GM19238 (cell line): ENCODE data around the gene PRSS50.
"Not testable (repeated sequence)": the region's sequence is repeated elsewhere in the genome, so short reads cannot be mapped to it uniquely, and the experiment has no call there.

Experiments used
- DNase-seq: peaks from one replicate; pipeline ENCODE4 v3.0.0; 2011; ENCODE audit warnings: low spot score; ENCODE audit not compliant: insufficient read length

The PRSS50 gene, protein sequence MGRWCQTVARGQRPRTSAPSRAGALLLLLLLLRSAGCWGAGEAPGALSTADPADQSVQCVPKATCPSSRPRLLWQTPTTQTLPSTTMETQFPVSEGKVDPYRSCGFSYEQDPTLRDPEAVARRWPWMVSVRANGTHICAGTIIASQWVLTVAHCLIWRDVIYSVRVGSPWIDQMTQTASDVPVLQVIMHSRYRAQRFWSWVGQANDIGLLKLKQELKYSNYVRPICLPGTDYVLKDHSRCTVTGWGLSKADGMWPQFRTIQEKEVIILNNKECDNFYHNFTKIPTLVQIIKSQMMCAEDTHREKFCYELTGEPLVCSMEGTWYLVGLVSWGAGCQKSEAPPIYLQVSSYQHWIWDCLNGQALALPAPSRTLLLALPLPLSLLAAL

DNA sequence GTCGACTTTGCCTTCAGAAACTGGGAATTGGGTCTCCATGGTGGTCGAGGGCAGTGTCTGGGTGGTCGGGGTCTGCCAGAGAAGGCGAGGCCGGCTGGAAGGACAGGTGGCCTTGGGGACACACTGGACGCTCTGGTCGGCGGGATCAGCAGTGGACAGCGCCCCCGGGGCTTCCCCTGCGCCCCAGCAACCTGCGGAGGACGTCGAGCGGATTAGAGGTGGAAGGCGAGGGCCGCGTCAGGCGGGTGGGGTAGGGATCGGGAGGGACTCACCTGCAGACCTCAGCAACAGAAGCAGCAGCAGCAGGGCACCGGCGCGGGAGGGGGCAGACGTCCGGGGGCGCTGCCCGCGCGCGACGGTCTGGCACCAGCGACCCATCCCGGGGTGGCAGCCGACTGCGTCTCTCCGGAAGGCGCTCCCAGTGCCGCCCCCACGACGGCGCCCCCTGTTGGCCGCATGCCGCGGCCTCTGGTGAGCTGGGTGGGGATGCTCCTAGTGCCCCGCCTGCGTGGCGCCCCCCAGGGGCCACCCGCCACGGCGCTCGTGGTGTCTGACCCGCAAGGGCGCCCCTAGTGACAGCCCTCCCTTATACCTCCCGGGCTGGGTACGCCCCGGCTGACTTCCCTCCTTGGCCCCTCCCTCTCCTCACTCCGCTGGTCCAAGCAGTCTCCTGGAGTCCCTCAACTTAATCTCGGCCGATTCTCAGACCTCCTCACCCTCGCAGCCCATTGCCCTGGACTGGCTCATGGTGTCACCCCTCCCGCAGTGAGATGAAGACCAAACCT lies at the start of gene PRSS50:
PRSS50 (minus strand) TSS at position 423 of the 785 bp plus-strand sequence; CDS start at position 378, 45 bp downstream.
- DNase-seq = no peak

- no peak for DNase-seq
Measured at GRCh38 chr3:46764206-46764605, 46.5 kb upstream of the PRSS50 start.

GRCh38 chr3:46763178-46763577 lies 45.5 kb upstream of the PRSS50 start:
- DNase-seq = no peak

DNA sequence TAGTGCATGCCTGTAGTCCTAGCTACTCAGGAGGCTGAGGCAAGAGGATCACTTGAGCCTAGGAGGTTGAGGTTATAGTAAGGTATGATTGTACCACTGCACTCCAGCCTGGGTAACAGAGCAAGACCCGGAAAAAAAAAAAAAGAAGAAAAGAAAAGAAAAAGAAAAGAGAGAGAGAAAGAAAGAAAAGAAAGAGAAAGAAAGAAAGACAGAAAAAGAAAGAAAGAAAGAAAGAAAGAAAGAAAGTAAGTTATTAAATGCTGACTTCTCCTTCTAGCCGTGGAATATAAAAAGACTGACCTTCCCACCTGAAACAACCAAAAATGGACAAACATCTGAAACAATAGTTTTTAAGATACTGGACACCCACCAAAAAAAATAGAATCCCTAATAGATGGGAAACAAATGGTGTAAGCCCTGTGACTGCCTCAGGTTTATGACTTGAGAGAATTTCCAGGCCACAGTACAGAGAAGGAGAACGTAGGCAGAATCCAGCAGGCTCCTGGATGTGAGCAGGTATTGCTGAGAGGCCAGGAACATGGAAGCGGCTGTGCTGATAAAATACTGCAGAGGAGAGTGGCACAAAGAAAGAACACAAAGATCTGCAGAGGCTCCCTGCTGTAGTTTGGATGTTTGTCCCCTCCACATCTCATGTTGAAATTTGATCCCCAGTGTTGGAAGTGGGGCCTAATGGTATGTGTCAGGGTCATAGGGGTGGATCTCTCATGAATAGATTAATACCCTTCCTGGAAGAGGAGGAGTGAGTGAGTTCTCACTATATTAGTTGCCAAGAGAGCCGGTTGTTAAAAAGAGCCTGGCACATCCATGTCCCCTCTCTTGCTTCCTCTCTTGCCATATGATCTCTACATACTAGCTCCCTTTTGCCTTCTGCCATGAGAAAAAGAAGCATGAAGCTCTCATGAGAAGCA lies 41.8 kb upstream of the PRSS50 start:
- no peak for DNase-seq

DNA sequence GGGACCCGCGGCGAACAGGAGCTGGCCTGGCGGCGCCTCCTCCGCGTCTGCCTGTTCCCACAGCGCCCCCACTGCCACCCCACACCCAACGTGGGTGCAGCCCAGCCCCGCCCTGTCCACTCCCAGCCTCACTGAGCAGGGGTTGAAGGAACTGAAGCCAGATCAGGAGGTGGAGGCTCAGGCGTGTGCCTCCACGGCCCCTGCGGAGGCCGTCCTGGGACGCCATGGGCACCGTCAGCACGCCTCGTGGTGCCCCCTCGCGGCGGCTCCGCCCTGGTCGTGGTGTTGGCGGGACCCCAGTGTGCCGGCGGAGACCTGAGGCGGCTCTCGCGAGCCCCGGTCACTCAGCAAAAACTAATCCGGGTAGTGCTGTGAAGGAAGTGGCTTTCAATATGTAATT lies 39.0 kb upstream of the PRSS50 start:
- no peak for DNase-seq

- DNase-seq = no peak
Measured at GRCh38 chr3:46755646-46756045, 38.0 kb upstream of the PRSS50 start.

DNA sequence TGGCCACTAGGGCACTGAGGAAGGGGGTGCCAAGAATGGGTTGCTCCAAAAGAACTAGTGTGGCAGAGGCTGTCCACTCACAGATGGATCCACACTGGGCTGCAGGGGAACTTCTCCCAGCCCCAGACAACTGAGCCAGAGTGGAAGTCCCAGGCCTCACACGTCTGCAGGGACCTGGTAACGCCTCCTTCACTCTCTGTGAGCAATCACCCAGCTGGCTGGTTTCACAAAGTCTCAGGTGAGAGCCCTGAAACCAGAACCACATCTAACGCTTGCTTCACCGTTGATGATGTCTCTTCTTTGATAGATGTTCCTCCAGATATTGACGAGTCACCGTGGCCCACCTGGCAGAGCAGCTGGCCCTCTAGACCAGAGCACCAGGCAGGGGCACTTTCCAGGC lies 35.5 kb upstream of the PRSS50 start:
- not testable (repeated sequence) for DNase-seq

DNA sequence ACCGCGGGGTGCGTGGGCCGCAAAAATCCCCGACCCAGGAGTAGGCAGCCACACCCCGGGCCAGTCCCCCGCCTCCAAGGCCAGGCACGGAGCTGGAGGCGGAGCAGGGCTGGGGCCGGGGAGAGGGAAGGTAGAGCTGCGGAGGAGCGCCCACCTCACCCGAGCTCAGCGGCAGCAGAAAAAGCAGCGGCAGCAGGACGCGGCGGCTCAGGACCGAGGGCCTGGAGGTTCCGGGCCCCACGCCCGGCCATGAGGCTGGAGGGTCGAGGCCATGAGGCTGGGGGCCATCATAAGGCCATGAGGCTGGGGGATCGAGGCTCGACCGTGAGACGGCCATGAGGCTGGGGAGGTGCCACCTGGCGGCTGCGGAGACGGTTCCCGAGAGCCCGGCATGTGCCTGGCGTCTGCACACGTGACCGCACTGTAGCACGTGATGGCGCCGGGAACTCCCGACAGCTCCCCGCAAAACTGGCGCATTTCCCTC lies 32.9 kb upstream of the PRSS50 start:
- DNase-seq = no peak

- DNase-seq = no peak
Measured at GRCh38 chr3:46749129-46749528, 31.5 kb upstream of the PRSS50 start.

DNA sequence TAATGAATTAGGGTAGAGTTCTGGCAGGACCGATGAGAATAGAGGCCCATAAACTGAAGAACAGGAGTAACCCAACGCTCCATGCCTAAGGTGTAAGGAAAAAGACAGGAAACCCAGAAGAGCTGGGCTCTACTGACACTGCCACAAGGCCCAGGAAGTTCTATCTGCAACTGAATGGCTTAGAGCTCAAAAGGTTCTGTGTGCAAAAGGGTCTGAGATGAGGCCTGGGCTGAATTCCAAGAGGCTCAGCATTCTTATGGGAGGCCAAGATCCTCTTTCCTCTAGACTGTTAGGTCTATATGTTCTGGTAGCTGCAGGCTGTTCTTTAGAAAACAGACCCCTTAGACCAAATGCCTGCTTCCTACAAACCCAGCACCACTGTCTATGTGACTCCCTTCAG lies 30.5 kb upstream of the PRSS50 start:
- no peak for DNase-seq

GRCh38 chr3:46746711-46747110 lies 29.0 kb upstream of the PRSS50 start:
- DNase-seq = no peak

DNA sequence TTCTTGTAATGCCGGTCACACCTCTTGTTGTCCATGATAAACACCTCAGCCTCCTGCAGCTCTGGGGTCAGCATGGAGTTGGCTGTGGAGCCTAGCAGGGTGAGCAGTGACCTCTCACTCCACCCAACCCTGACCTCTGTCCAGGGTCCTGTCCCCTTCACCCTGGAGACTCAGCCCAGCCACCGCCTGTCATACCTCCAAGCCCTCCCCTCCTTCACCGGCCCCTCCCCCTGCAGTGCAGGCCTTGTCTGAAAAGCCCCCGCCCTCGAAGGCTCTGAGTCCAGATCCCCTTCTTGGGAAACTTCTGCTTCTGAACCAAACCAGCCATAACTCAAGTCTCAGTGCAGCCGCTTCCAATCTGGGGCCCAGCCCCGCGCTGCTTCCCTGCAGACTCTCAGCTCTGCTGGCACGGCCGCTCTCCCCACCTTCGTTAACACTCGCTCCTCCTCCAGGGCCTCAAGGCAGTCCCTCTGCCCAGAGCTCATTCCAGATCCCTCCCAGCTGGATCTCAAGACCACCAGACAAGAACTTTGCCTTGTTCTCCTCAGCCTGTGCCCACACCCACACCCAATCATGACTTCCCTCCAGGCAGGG lies 25.4 kb upstream of the PRSS50 start:
- no peak for DNase-seq

- not testable (repeated sequence) for DNase-seq
Measured at GRCh38 chr3:46739565-46739964, 21.9 kb upstream of the PRSS50 start.

- no peak for DNase-seq
Measured at GRCh38 chr3:46737329-46737731, 19.7 kb upstream of the PRSS50 start.

DNA sequence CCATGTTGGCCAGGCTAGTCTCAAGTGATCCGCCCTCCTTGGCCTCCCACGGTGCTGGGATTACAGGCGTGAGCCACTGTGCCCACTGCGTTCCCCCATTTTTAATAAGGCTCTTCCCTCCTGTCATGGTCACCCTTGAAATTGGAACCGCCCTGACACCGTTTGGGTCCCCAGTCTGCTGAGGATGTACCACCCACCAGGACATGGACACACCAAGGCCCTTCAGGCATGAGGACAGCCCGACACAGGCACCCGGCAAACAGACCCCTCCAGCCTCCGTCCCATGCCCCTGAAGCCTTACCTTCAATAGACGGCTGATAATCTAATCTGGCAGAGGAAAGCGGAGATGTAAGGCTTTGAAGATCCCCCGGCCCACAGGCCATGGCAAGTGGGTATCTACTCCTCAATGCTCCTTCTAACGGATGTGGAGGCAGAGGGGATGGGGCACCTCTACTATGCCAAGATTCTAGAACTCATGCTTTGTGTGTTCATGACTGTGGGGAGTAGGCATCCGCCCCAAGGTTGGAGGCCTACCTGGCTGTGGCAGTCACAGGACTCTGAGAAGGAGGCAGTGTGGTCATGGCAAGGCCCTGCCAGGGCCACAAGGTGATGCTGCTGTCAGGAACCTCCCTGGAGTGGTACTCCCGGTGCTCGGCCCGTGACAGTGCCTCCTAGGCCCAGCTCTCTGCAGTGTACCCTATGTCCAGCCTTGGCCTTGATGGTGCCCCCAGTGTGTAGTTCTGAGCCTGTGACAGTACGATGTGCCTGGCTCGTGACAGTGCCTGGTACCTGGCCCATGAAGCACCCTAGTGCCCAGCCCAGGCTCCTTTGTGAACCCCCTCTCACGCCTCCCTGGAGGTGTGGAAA lies 18.6 kb upstream of the PRSS50 start:
- no peak for DNase-seq

GRCh38 chr3:46734773-46735172 lies 17.1 kb upstream of the PRSS50 start:
- DNase-seq = no peak

GRCh38 chr3:46733026-46733800 lies 15.5 kb upstream of the PRSS50 start:
- no peak for DNase-seq

- no peak for DNase-seq
Measured at GRCh38 chr3:46731795-46732194, 14.1 kb upstream of the PRSS50 start.

- DNase-seq = no peak
Measured at GRCh38 chr3:46730819-46731218, 13.2 kb upstream of the PRSS50 start.
